ENCODE results near the gene SUN2. TPM values are rescaled to one million over a fixed set of nuclear protein-coding genes. Genes with fewer than 3 reads are reported as not detected.

Gene SUN2
- total and polyA plus RNA-seq, 2 of the 13 experiments (the other 11 are each of a cell fraction or from before 2014, with no cell fraction given), result 45.6 to 56.6 TPM

DNA sequence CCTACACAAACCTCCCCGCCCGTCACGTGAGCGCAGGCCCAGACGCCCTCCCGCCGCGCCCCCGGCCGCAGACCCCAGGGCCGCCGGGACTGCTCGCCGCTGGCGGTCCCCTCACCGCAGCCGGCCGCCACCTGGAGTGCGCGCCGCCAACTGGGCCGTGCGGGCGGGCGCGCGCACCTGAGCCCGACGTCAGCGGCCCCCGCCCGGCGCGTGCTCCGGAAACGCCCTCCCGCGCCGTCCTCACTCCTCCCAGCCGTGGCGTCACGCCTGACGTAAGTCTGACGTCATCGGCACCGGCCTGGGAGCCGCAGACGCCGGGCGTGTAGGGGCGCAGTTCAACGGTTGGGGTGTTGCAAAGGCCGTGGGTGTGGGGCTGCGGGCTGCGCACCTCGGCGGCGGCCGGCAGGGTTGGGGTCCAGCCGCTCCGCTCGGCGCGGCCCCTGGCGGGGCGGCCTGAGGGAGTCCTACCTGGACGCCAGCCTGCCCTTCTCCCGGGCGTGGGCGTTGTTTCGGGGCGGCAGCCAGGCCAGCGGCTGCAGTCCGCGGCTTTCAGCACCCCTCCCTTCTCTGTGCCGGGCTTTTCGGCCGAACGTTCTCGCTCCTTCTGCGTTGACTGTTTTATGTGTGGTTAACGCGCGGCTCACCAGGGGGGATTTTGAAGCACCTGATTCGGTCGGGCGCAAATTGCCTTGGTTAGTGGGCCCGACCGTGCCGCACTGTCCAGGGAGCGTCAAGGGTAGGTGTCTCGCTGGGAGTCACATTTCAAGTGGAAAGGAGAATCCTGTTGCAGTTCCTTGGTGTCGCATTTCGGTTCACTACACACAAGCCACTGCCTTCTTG lies 54.8 kb downstream of the SUN2 start, which contains the start of gene JOSD1 (continued):
- TF ChIP-seq, protein P1, sequence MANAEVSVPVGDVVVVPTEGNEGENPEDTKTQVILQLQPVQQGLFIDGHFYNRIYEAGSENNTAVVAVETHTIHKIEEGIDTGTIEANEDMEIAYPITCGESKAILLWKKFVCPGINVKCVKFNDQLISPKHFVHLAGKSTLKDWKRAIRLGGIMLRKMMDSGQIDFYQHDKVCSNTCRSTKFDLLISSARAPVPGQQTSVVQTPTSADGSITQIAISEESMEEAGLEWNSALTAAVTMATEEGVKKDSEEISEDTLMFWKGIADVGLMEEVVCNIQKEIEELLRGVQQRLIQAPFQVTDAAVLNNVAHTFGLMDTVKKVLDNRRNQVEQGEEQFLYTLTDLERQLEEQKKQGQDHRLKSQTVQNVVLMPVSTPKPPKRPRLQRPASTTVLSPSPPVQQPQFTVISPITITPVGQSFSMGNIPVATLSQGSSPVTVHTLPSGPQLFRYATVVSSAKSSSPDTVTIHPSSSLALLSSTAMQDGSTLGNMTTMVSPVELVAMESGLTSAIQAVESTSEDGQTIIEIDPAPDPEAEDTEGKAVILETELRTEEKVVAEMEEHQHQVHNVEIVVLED (CRISPR knock-in tag; IDR thresholded peaks at IDR 0.05; ENCODE audit: borderline replicate concordance), result peak; percentile 87
- TF ChIP-seq ZNF343 (CRISPR knock-in tag; IDR thresholded peaks at IDR 0.05) (no peak), NFYC (CRISPR knock-in tag; IDR thresholded peaks at IDR 0.05) (no peak), ARID2 (CRISPR knock-in tag; IDR thresholded peaks at IDR 0.05; ENCODE audit: borderline replicate concordance) (no peak), ZNF749 (CRISPR knock-in tag; IDR thresholded peaks at IDR 0.05; ENCODE audit: borderline replicate concordance) (peak; percentile 92; the same call in 1 of the 2 replicates), NPAS2 (CRISPR knock-in tag; IDR thresholded peaks at IDR 0.05; ENCODE audit: borderline replicate concordance) (no peak), TRIM24 (CRISPR knock-in tag; IDR thresholded peaks at IDR 0.05) (no peak), ZNF746 (CRISPR knock-in tag; IDR thresholded peaks at IDR 0.05) (0 out of 2 replicates have a peak, but pooled peaks have one; percentile 81), ZNF546 (CRISPR knock-in tag; conservative IDR thresholded peaks at IDR 0.05) (0 out of 2 replicates have a peak, but pooled peaks have one; percentile 62), ZBTB21 (CRISPR knock-in tag; IDR thresholded peaks at IDR 0.05) (peak; percentile 99), ZBTB40 (IDR thresholded peaks at IDR 0.05) (no peak), ZBTB40 (CRISPR knock-in tag; IDR thresholded peaks at IDR 0.05) (no peak), ZNF839 (CRISPR knock-in tag; IDR thresholded peaks at IDR 0.05; ENCODE audit: borderline replicate concordance) (no peak), ZNF572 (CRISPR knock-in tag; IDR thresholded peaks at IDR 0.05) (no peak), SMC3 (IDR thresholded peaks at IDR 0.05; ENCODE audit: low read length) (no peak), GFI1 (CRISPR knock-in tag; IDR thresholded peaks at IDR 0.05; ENCODE audit: borderline replicate concordance) (no peak), ZNF446 (CRISPR knock-in tag; IDR thresholded peaks at IDR 0.05) (no peak; the same call in 1 of the 2 replicates), ZNF337 (CRISPR knock-in tag; IDR thresholded peaks at IDR 0.05; ENCODE audit: borderline replicate concordance, low read depth) (no peak), LCORL (IDR thresholded peaks at IDR 0.05) (no peak), LCORL (CRISPR knock-in tag; IDR thresholded peaks at IDR 0.05) (peak; percentile 48; the same call in 1 of the 2 replicates)

Measured in HepG2 (cell line).